Heart left ventricle (tissue), 13 donors: Measurements from ENCODE around the gene NTF3.

Experiments used
- CTCF ChIP-seq, 12 donors: fragments of 200-600 bp; sonication (generic) in 4 of 12; IDR thresholded peaks; one replicate each; pipeline versions ENCODE4 v1.5.0 to v1.8.0; 2018 to 2022; ENCODE audit warnings: antibody characterized with exemption in 12 of 12, mild to moderate bottlenecking in 5 of 12
- POLR2A ChIP-seq, 2 donors: fragments of 450-650 bp; IDR thresholded peaks; one replicate each; pipeline ENCODE4 v1.6.1; 2017; ENCODE audit warnings: antibody characterized with exemption in 2 of 2, mild to moderate bottlenecking in 2 of 2, moderate library complexity in 2 of 2
- donor health status: ischemic (EF 13 %, LVEDD 7.1; RV severe dilation, severe dysfunction).
- donor health status: DM: no; HTN: yes; CAD: no.
- donor health status: DM: no; HTN: no; CAD: no.
- donor health status: ischemic (EF 25% LVEDD 6.9; RV normal size, moderate dysfunction).
- donor health status: ischemic (EF 25% LVEDD 5.7; RV mildly dilated, moderate dysfunction).
- donor health status: ischemic (EF 35%, LVEDD 5.7; RV mildly dilated, moderate dysfunction).
- donor health status: nonischemic (EF 11% LVEDD 7.7; RV severe dilation, severe dysfunction).
- donor health status: DM: yes; HTN: yes; CAD: no.
- donor health status: PGD.
- donor health status: ischemic (EF 29% LVEDD 5.4; RV normal size, mild dysfunction).
- donor health status: nonischemic (EF 23%, LVEDD 6.1; RV moderate dilation, normal function).

DNA sequence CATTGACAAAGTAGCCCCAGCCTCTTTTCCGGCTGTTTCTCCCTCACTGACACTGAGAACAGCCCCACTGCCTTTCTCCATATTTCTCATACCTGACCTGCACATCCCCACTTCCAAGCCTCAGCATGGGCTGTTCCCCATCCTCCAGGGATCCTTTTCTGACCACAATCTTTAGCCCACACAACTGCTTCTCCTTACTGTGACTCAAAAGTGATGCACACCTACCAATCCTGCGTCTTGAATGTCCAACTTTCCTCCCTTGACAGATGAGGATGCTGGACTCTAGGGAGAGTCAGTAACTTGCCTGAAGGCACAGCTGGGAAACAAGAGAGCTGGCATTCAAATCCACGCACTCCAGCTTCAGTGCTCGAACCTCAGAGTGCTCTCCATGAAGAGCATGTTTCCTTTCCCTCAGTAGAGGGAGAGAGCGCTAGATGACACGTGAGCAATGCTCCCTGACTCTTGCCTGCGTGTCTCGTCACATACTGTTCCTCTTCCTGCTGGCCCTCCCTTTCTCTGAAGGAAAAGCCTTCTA is 75.6 kb downstream of the NTF3 start:
- TF ChIP-seq CTCF (IDR thresholded peaks at IDR 0.05) (no peak), POLR2A (IDR thresholded peaks at IDR 0.05) (no peak)
